Stomach smooth muscle (tissue), 2 donors: ENCODE data around the gene TANK.

Source experiments
- H3K27ac ChIP-seq: one replicate; pipeline ENCODE4 v1.7.0; 2013; ENCODE audit warnings: mild to moderate bottlenecking, low read length, inconsistent platforms
- H3K27me3 ChIP-seq, 2 donors: one replicate each; pipeline ENCODE4 v1.7.0; 2013; ENCODE audit warnings: low read length in 2 of 2; ENCODE audit not compliant: insufficient read depth in 2 of 2, control insufficient read depth in 1 of 2
- H3K36me3 ChIP-seq, 2 donors: one replicate each; pipeline ENCODE4 v1.7.0; 2013; ENCODE audit warnings: low read length in 2 of 2; ENCODE audit not compliant: control insufficient read depth in 2 of 2, insufficient read depth in 2 of 2
- H3K4me1 ChIP-seq: one replicate; pipeline ENCODE4 v1.7.0; 2013; ENCODE audit warnings: low read length; ENCODE audit not compliant: control insufficient read depth, insufficient read depth
- H3K4me3 ChIP-seq, 2 donors: one replicate each; pipeline ENCODE4 v1.7.0; 2013; ENCODE audit warnings: low read length in 2 of 2
- H3K9ac ChIP-seq, 2 donors: one replicate each; pipeline ENCODE4 v1.7.0; 2013; ENCODE audit warnings: low read length in 2 of 2, mild to moderate bottlenecking in 1 of 2
- H3K9me3 ChIP-seq, 2 donors: one replicate each; pipeline ENCODE4 v1.7.0; 2013; ENCODE audit warnings: low read length in 2 of 2; ENCODE audit not compliant: control insufficient read depth in 2 of 2
- donor health status: healthy.
- donor health status: Pancreatic carcinoma.

Gene TANK

GRCh38 chr2:161152302-161152701 is 7.9 kb upstream of the TANK start:
- no peaks in the 10 kb centered on the region for H3K4me1 ChIP-seq
- no peak overlapping the region for H3K27ac ChIP-seq
- H3K9ac ChIP-seq = no peak overlapping the region
- no peaks in the 10 kb centered on the region for H3K27me3 ChIP-seq
- H3K4me3 ChIP-seq = no peak overlapping the region
- H3K36me3 ChIP-seq = no peaks in the 10 kb centered on the region
- peaks cover 6 to 14% of the 10 kb centered on the region in 2 donors for H3K9me3 ChIP-seq

DNA sequence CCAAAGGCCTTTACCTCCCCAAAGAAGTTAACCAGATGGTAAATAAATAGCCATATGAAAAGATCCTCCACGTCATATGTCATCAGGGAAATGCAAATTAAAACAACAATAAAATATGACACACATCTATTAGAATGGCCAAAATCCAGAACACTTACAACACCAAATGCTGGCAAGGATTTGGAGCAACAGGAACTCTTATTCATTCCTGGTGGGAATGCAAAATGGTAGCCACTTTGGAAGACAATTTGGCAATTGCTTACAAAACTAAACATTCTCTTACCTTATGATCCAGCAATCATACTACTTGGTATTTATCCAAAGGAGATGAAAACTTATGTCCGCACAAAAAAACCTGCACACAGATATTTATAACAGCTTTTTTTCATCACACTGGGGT is 1.3 kb upstream of the TANK start:
- Histone ChIP-seq H3K36me3 (peaks cover 0 to 2% of the 10 kb centered on the region in 2 donors), H3K4me3 (no peak overlapping the region), H3K27me3 (no peaks in the 10 kb centered on the region), H3K27ac (no peak overlapping the region), H3K9ac (no peak overlapping the region), H3K4me1 (peaks cover 6% of the 10 kb centered on the region), H3K9me3 (no peaks in the 10 kb centered on the region)

GRCh38 chr2:161159456-161160225 is 587 bp upstream of the TANK start:
- Histone ChIP-seq H3K27me3 (no peaks in the 10 kb centered on the region), H3K9me3 (no peaks in the 10 kb centered on the region), H3K27ac (peak overlapping the region; percentile 87), H3K4me1 (peaks cover 6% of the 10 kb centered on the region), H3K36me3 (peaks cover 0 to 3% of the 10 kb centered on the region in 2 donors), H3K4me3 (peak overlapping the region; percentile 91 to 97), H3K9ac (peak overlapping the region; percentile 6 to 99)

DNA sequence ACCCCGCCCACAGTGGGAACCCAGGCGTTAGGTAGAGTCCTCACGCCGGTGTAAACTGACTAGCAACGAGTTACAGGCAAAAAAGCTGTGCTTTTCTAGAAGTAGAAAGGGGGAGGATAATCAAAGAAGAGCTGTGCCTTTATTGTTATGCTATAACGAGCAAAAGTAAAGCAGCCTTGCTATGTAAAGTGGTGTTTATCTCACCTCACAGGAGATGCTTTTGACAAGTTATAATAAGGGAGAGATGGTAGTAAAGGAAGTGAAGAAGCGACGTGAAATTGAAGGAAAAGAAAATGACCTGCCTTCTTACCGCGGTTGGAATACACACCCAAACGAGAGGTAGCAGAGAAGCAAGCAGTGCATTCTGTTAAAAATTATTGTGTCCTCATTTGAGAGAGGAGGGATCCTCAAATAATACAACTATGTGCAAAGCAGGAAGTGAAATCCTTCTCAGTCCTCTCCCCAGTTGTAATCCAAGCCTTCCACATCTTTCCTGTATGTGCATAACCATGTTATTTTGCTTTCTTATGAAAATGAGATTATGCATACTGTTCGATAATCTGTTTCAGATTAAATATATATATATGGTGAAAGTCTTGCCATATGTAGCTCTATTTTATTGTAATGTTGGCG is 962 bp downstream of the TANK start:
- peaks cover 0 to 3% of the 10 kb centered on the region in 2 donors for H3K36me3 ChIP-seq
- peak overlapping the region; percentile 91 to 97 for H3K4me3 ChIP-seq
- peak overlapping the region; percentile 87 for H3K27ac ChIP-seq
- H3K27me3 ChIP-seq = no peaks in the 10 kb centered on the region
- H3K4me1 ChIP-seq = peaks cover 6% of the 10 kb centered on the region
- no peaks in the 10 kb centered on the region for H3K9me3 ChIP-seq
- H3K9ac ChIP-seq = peak overlapping the region; percentile 92 to 99

GRCh38 chr2:161163440-161163839 is 3.2 kb downstream of the TANK start:
- H3K36me3 ChIP-seq = peaks cover 0 to 3% of the 10 kb centered on the region in 2 donors
- peaks cover 6% of the 10 kb centered on the region for H3K4me1 ChIP-seq
- H3K9me3 ChIP-seq = no peaks in the 10 kb centered on the region
- no peaks in the 10 kb centered on the region for H3K27me3 ChIP-seq
- no peak overlapping the region for H3K9ac ChIP-seq
- no peak overlapping the region for H3K27ac ChIP-seq
- no peak overlapping the region for H3K4me3 ChIP-seq

DNA sequence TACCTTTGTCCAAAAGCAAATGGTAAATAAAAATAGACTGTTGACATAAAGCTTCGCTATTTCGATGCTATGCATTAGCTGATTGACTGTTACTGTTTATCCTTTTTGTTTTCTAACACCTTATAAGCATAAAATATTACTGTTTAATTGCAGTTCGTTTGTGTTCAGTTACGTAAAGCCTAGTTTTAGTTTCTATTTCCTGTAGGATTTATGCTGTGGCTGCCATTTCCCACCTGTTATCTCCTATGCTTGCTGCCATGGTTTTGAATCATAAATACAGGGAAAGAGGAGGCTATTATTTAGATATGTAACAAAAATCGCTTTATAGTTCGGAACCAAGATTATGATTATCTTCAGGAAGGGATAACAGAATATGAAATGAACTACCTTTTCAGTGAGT is 3.9 kb downstream of the TANK start:
- H3K4me3 ChIP-seq = no peak overlapping the region

DNA sequence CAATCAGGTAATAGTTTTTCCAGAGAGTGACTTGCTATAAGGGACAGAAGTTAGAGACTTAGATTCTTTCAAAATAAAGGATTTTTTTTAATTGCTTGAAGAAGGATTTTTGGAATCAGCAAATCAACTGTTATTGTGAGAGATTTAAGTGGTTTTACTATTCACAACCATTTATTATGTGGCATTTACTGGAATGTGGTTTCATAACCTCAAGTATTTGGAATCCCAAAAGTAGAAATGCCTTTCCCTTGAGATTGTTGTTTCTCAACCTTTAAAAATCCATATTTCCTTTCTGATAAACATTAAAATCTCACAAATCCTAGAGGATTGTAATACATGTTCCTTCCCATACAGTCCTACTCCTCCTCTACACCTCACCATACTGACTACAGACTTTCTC is 5.0 kb downstream of the TANK start:
- Histone ChIP-seq H3K9me3 (no peaks in the 10 kb centered on the region), H3K36me3 (peaks cover 0 to 3% of the 10 kb centered on the region in 2 donors), H3K4me1 (peaks cover 6% of the 10 kb centered on the region), H3K27me3 (no peaks in the 10 kb centered on the region), H3K9ac (no peak overlapping the region), H3K27ac (no peak overlapping the region), H3K4me3 (no peak overlapping the region)

More for the DNA sequence above, 3.9 kb downstream of the TANK start:
- Histone ChIP-seq H3K27me3 (no peaks in the 10 kb centered on the region), H3K4me1 (peaks cover 6% of the 10 kb centered on the region), H3K9ac (no peak overlapping the region), H3K36me3 (peaks cover 0 to 3% of the 10 kb centered on the region in 2 donors), H3K9me3 (no peaks in the 10 kb centered on the region), H3K27ac (no peak overlapping the region)

GRCh38 chr2:161165811-161166210 is 5.6 kb downstream of the TANK start:
- H3K4me1 ChIP-seq = peaks cover 6% of the 10 kb centered on the region
- no peaks in the 10 kb centered on the region for H3K9me3 ChIP-seq
- H3K27ac ChIP-seq = no peak overlapping the region
- H3K36me3 ChIP-seq = peaks cover 0 to 3% of the 10 kb centered on the region in 2 donors
- H3K4me3 ChIP-seq = no peak overlapping the region
- no peak overlapping the region for H3K9ac ChIP-seq
- no peaks in the 10 kb centered on the region for H3K27me3 ChIP-seq

GRCh38 chr2:161166538-161167409 is 6.5 kb downstream of the TANK start:
- no peaks in the 10 kb centered on the region for H3K27me3 ChIP-seq
- H3K4me1 ChIP-seq = no peaks in the 10 kb centered on the region
- no peaks in the 10 kb centered on the region for H3K9me3 ChIP-seq
- no peak overlapping the region for H3K27ac ChIP-seq
- H3K9ac ChIP-seq = no peak overlapping the region
- H3K36me3 ChIP-seq = peaks cover 0 to 3% of the 10 kb centered on the region in 2 donors
- H3K4me3 ChIP-seq = no peak overlapping the region

DNA sequence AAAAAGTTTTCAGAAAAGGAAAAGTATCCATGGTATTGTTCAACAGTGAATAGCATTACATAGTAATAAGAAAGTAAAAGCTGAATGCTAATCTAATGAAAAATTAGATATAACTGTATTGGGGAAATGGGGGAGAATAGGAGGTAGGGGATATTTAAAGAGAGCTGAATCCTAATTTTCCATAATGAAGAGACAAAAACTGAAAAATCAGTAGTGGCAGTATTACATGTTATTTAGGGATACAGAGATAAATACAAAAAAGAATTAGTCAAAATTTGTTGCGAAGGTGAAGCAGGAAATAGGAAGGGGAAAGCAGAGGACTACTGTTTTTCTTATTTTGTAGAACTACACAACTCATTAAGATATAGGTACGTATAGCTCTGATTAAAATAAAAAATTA is 9.1 kb downstream of the TANK start:
- Histone ChIP-seq H3K27ac (no peak overlapping the region), H3K27me3 (no peaks in the 10 kb centered on the region), H3K36me3 (no peaks in the 10 kb centered on the region), H3K9ac (no peak overlapping the region), H3K4me3 (no peak overlapping the region), H3K4me1 (no peaks in the 10 kb centered on the region), H3K9me3 (no peaks in the 10 kb centered on the region)
